ENCODE measurements around the gene SNED1.

SNED1 gene

GRCh38 chr2:241001413-241002274 lies 3.2 kb downstream of the SNED1 start:
- Histone ChIP-seq H3K4me1 (ENCODE audit: control insufficient read depth, insufficient read depth, low read length) (peaks cover 6% of the 10 kb centered on the region; the same call in 1 of the 2 replicates), H3K4me3 (ENCODE audit: low read depth, low read length) (no peak overlapping the region), H3K9me3 (ENCODE audit: control insufficient read depth, insufficient read depth, low read depth, low read length) (no peaks in the 10 kb centered on the region), H3K36me3 (ENCODE audit: control insufficient read depth in 2 of 2, insufficient read depth in 1 of 2, low read length in 2 of 2) (peaks cover 0 to 18% of the 10 kb centered on the region in 2 experiments; a peak in 1 of 3 replicates), H3K27ac (ENCODE audit: extremely low read depth, low read depth, low read length) (no peak overlapping the region)
- POLR2A ChIA-PET, result interaction anchor here (0.9 kb wide), 1 partner anchor 148 kb away, joined by 3 read pairs; the partner anchor contains the start of genes PASK and PPP1R7
- no peak for TF ChIP-seq AEBP2 (tag by site-specific recombination; IDR thresholded peaks at IDR 0.05; ENCODE audit: borderline replicate concordance)
- no peak for TF ChIP-seq ZNF473 (tag by site-specific recombination; IDR thresholded peaks at IDR 0.05)
- TF ChIP-seq EGR2 (tag by site-specific recombination; IDR thresholded peaks at IDR 0.05; ENCODE audit: low read depth), result no peak
- TF ChIP-seq ZNF777 (tag by site-specific recombination; IDR thresholded peaks at IDR 0.05; ENCODE audit: borderline replicate concordance), result no peak
- no peak for TF ChIP-seq MZF1 (tag by site-specific recombination; IDR thresholded peaks at IDR 0.05; ENCODE audit: borderline replicate concordance)
- TF ChIP-seq ZNF707 (tag by site-specific recombination; IDR thresholded peaks at IDR 0.05), result no peak
- no peak for TF ChIP-seq SP2 (tag by site-specific recombination; IDR thresholded peaks at IDR 0.05)
- no peak for TF ChIP-seq HIC1 (tag by site-specific recombination; IDR thresholded peaks at IDR 0.05)
- CTCF ChIA-PET, result interaction anchor here (0.6 to 1.1 kb wide), 2 partner anchors 68 to 147 kb away, joined by 4 read pairs; no protein-coding TSS in a partner anchor

- H3K4me1 ChIP-seq (ENCODE audit: control insufficient read depth, insufficient read depth, low read length), result peaks cover 6% of the 10 kb centered on the region; the same call in 1 of the 2 replicates
- H3K36me3 ChIP-seq (ENCODE audit: control insufficient read depth in 2 of 2, insufficient read depth in 1 of 2, low read length in 2 of 2), result peaks cover 0 to 18% of the 10 kb centered on the region in 2 experiments; a peak in 1 of 3 replicates
- CTCF ChIA-PET, result interaction anchor here (0.6 kb wide), 1 partner anchor 148 kb away, joined by 4 read pairs; no protein-coding TSS in a partner anchor
- TF ChIP-seq ZNF692 (tag by site-specific recombination; IDR thresholded peaks at IDR 0.05), result no peak
- TF ChIP-seq ZNF704 (tag by site-specific recombination; IDR thresholded peaks at IDR 0.05), result no peak
- TF ChIP-seq ZNF521 (tag by site-specific recombination; IDR thresholded peaks at IDR 0.05), result no peak
- TF ChIP-seq ZNF518A (tag by site-specific recombination; conservative IDR thresholded peaks at IDR 0.05; ENCODE audit: low read depth), result no peak
- no peak for TF ChIP-seq ZNF202 (tag by site-specific recombination; IDR thresholded peaks at IDR 0.05; ENCODE audit: borderline replicate concordance)
- TF ChIP-seq ZNF112 (tag by site-specific recombination; IDR thresholded peaks at IDR 0.05), result no peak
- H3K27ac ChIP-seq (ENCODE audit: extremely low read depth, low read depth, low read length), result no peak overlapping the region
- no peaks in the 10 kb centered on the region for H3K9me3 ChIP-seq (ENCODE audit: control insufficient read depth, insufficient read depth, low read depth, low read length)
- POLR2A ChIA-PET, result no interaction called here
- no peak overlapping the region for H3K4me3 ChIP-seq (ENCODE audit: low read depth, low read length)
Measured at GRCh38 chr2:241002275-241003046, 4.0 kb downstream of the SNED1 start.
